ENCODE measurements around the gene NUB1.

DNA sequence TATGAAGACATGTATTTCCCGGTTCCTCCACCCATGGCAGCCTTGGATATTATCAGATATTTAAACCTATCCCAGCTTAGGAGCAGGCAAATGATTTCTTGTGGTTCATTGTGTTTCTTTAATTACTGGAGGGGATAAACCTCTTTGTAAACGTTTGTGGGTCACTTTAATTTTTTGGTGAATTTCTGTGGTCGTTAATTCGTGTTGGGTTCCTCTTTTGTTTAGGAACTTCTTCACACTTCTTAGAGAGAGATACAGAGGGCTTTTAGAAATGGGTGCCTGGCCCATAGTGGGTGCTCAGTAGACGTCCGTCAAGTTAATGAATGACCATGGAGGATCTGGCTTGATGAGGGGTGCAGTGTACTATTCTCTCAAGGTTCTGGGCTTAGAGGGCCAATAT lies 27.2 kb upstream of the NUB1 start:
- TF ChIP-seq POLR2A (IDR thresholded peaks at IDR 0.05): no peak
- TF ChIP-seq, protein P1, sequence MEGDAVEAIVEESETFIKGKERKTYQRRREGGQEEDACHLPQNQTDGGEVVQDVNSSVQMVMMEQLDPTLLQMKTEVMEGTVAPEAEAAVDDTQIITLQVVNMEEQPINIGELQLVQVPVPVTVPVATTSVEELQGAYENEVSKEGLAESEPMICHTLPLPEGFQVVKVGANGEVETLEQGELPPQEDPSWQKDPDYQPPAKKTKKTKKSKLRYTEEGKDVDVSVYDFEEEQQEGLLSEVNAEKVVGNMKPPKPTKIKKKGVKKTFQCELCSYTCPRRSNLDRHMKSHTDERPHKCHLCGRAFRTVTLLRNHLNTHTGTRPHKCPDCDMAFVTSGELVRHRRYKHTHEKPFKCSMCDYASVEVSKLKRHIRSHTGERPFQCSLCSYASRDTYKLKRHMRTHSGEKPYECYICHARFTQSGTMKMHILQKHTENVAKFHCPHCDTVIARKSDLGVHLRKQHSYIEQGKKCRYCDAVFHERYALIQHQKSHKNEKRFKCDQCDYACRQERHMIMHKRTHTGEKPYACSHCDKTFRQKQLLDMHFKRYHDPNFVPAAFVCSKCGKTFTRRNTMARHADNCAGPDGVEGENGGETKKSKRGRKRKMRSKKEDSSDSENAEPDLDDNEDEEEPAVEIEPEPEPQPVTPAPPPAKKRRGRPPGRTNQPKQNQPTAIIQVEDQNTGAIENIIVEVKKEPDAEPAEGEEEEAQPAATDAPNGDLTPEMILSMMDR (IDR thresholded peaks at IDR 0.05): no peak
